ENCODE data around the gene ITPR1.

The ITPR1 gene

DNA sequence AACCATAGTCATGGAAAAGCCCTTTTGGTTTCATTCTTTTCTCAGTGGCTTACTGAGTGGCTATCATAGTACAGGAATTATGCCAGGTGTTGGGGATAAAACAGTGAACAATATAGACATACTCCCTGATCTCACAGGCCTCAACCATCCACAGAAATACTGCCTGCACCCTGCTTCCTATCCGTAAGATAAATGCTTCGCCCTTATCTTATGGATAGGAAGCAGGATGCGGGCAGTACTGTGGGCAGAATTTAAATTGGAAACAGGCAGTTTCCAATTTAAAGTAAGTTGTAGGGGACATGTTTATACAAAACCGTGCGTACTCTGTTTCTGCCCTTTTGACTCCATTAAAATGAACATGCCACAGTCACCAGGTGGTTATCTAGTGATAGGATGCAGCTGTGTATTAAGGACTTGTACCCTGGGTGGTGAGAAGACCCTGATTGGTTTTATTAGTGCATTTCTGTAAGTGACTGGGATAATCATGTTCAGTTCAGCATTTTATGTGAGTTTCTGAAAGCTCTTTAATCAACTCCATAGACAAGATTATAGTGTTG lies 344.3 kb downstream of the ITPR1 start:
- peaks cover 6% of the 10 kb centered on the region; the same call in 1 of the 2 replicates for H3K27me3 ChIP-seq
- no peak overlapping the region for H3K9ac ChIP-seq
- H3K9me3 ChIP-seq, result no peaks in the 10 kb centered on the region
- H3K27ac ChIP-seq, result no peak overlapping the region
- peaks cover 41% of the 10 kb centered on the region for H3K4me1 ChIP-seq
- TF ChIP-seq Cebpa-rat (IDR thresholded peaks at IDR 0.05), result no peak
- H3K36me3 ChIP-seq, result peaks cover 13% of the 10 kb centered on the region; the same call in 1 of the 2 replicates
- H4K20me1 ChIP-seq, result peaks cover 32% of the 10 kb centered on the region
- H3K4me3 ChIP-seq, result no peak overlapping the region
- H3K4me2 ChIP-seq, result no peak overlapping the region

DNA sequence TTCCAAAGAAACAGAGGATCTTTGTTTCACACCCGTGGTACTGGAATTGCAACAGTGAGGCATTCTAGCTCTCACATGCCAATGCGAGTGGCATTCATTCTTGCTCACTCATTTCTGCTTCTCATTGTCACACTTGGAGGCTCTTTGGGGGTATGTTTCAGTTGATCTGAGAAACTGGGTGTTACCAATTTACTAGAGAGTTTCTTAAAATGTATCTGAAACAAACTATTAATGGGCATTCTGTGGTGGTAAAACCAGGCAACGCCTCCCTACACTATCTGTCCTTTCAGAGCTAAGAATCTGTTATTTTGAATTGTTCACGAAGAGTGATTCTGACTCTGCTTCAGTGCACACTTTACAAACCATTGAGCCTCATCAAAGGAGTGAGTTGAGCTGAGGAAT lies 345.5 kb downstream of the ITPR1 start:
- no peak for TF ChIP-seq Cebpa-rat (IDR thresholded peaks at IDR 0.05)
- Histone ChIP-seq H3K4me1 (peaks cover 37% of the 10 kb centered on the region), H3K27me3 (peaks cover 6% of the 10 kb centered on the region; the same call in 1 of the 2 replicates), H3K4me2 (peak overlapping the region; percentile 36), H4K20me1 (peaks cover 22% of the 10 kb centered on the region), H3K4me3 (no peak overlapping the region), H3K36me3 (peaks cover 13% of the 10 kb centered on the region; the same call in 1 of the 2 replicates), H3K27ac (no peak overlapping the region), H3K9ac (no peak overlapping the region), H3K9me3 (no peaks in the 10 kb centered on the region)

DNA sequence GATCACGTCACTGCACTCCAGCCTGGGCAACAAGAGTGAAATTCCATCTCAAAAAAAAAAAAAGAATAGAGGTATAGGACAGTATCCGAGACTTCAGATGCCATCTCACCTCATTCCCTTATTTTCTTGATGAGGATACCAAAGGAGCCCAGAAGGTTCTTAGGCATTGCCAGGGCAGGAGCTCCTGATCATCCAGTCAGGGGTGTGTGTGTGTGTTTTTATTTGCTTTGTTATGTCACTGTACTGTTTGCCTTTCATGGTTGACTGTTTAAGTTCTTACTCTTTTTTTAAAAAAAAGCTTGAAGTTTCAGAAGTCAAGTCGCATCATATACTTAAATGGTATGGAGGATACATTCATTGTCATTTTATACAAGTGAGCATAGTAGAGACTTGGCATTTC lies 346.1 kb downstream of the ITPR1 start:
- no peak for TF ChIP-seq Cebpa-rat (IDR thresholded peaks at IDR 0.05)
- Histone ChIP-seq H3K27ac (no peak overlapping the region), H3K4me3 (no peak overlapping the region), H3K9me3 (no peaks in the 10 kb centered on the region), H3K9ac (no peak overlapping the region), H4K20me1 (peaks cover 16% of the 10 kb centered on the region), H3K4me2 (no peak overlapping the region), H3K36me3 (peaks cover 13% of the 10 kb centered on the region; the same call in 1 of the 2 replicates), H3K27me3 (peaks cover 6% of the 10 kb centered on the region; the same call in 1 of the 2 replicates), H3K4me1 (peaks cover 30% of the 10 kb centered on the region)

DNA sequence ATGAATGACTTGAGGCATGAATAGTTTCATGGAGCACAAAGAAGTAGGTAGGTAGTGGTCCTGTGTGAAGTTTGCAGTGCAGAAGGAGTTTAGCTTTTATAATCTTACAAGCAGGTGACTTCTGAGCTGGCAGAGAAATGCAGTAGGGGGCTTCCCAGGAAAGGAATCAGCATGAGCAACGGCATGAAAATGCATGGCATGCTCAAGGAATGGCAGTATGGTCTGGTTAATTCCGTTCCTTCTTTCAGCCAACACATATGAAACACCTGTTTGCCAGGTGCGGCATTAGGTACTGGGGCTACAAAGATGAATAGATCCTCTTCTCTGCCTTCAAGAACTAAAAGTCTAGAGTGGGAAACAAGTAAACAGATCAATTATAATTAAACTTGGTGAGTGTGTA lies 348.1 kb downstream of the ITPR1 start:
- H3K9me3 ChIP-seq, result no peaks in the 10 kb centered on the region
- peaks cover 13% of the 10 kb centered on the region; the same call in 1 of the 2 replicates for H3K36me3 ChIP-seq
- H3K4me1 ChIP-seq, result peaks cover 24% of the 10 kb centered on the region
- peaks cover 6% of the 10 kb centered on the region; the same call in 1 of the 2 replicates for H3K27me3 ChIP-seq
- H3K27ac ChIP-seq, result no peak overlapping the region
- no peak overlapping the region for H3K4me2 ChIP-seq
- TF ChIP-seq Cebpa-rat (IDR thresholded peaks at IDR 0.05), result no peak
- no peaks in the 10 kb centered on the region for H4K20me1 ChIP-seq
- no peak overlapping the region for H3K4me3 ChIP-seq
- no peak overlapping the region for H3K9ac ChIP-seq

DNA sequence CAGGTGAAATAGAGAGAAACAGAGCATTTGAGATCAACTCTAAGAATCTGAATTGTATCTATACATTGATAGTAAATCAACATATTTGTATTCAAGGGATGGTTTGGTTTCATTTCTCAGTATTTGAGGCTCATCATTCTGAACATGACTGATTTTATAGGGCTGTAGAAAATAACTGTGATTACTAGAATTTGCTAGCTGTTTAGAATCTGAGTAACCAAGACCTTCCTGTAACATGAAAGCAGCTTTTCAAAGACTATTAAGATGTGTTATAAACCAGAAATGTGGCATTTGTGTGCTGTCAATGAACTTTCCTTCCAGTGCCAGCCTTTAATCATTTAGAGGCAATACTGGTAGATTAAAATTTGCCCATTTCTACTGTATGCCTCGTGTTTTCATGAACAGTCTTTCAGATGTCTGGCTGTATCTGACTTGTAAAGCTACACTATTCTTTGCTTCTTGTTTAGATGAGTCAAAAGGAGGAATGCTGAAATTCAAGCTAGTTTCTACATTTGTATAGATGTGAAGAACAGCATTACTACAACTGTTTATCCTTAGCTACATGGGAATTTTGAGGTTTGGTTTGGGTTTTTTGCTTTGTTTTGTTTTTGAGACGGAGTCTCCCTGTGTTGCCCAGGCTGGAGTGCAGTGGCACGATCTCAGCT lies 348.8 kb downstream of the ITPR1 start:
- Histone ChIP-seq H3K4me3 (no peak overlapping the region), H3K27ac (no peak overlapping the region), H3K9me3 (no peaks in the 10 kb centered on the region), H3K4me2 (no peak overlapping the region), H4K20me1 (no peaks in the 10 kb centered on the region), H3K4me1 (peaks cover 29% of the 10 kb centered on the region), H3K27me3 (peaks cover 6% of the 10 kb centered on the region; the same call in 1 of the 2 replicates), H3K36me3 (peaks cover 11% of the 10 kb centered on the region; the same call in 1 of the 2 replicates), H3K9ac (no peak overlapping the region)
- no peak for TF ChIP-seq Cebpa-rat (IDR thresholded peaks at IDR 0.05)

DNA sequence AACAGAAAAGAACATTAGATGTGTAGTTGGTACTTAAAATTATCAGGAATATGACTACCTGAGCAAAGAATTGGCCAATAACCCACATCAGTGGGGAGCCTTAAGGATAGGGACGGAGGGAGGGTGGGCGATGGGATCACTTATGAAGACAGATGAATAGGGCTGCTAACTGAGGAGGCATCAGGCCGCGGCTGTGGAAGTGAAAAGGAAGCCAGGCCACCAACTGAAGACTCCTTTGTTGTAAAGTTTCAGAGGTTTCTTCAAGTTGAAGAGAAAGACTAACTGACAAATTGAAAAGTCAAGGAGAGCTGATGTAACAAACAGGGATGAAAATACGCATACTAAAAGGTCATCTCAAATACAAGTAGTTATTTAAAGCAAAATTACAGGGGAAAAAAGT lies 350.5 kb downstream of the ITPR1 start:
- Histone ChIP-seq H3K9ac (no peak overlapping the region), H3K4me3 (no peak overlapping the region), H3K27ac (no peak overlapping the region), H3K9me3 (no peaks in the 10 kb centered on the region), H4K20me1 (0 out of 2 replicates have a peak, but pooled peaks cover 9% of the 10 kb centered on the region), H3K27me3 (peaks cover 11% of the 10 kb centered on the region), H3K36me3 (peaks cover 4% of the 10 kb centered on the region; the same call in 1 of the 2 replicates), H3K4me1 (peaks cover 33% of the 10 kb centered on the region), H3K4me2 (no peak overlapping the region)
- no peak for TF ChIP-seq Cebpa-rat (IDR thresholded peaks at IDR 0.05)

DNA sequence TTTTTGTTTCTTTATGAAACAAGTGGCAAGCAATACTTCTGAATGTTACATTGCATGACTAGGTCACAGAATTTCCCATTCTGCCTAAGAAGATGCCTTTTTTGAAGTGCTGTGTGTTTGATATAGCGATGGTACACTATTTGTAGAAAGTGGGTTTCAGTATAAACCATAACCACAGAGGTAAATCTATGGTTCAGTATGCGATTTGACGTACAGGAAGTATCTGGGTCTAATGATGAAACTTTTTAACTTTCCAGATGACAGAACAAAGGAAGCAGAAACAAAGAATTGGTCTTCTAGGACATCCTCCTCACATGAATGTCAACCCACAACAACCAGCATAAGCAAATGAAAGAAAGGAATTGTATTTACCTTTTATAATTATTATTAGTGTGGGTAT lies 352.7 kb downstream of the ITPR1 start:
- Histone ChIP-seq H3K9ac (no peak overlapping the region), H3K4me1 (peaks cover 40% of the 10 kb centered on the region), H4K20me1 (0 out of 2 replicates have a peak, but pooled peaks cover 9% of the 10 kb centered on the region), H3K9me3 (no peaks in the 10 kb centered on the region), H3K27ac (no peak overlapping the region), H3K4me3 (no peak overlapping the region), H3K36me3 (no peaks in the 10 kb centered on the region), H3K4me2 (peak overlapping the region; percentile 36), H3K27me3 (peaks cover 9% of the 10 kb centered on the region)
- no peak for TF ChIP-seq Cebpa-rat (IDR thresholded peaks at IDR 0.05)

DNA sequence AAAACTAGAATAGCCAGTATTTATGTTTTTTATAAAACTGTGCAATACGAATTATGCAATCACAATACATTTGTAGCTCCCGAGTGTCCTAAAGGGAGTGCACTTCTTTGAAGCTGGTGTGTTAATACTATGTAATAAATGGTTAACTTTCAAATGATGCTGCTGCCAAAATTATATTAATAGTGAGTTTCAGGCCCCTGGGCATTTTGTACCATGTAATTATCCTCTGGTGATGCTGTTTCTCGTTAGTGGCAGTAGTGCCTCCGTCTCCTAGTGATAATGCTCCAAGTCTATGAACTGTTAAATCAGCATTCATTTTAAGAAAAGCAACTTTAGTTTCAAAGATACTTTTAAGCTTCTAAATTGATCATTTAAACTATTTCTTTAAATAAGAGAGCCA lies 353.4 kb downstream of the ITPR1 start:
- Histone ChIP-seq H3K4me3 (no peak overlapping the region), H3K4me1 (peaks cover 43% of the 10 kb centered on the region), H3K9ac (no peak overlapping the region), H3K36me3 (no peaks in the 10 kb centered on the region), H3K9me3 (no peaks in the 10 kb centered on the region), H3K4me2 (no peak overlapping the region), H4K20me1 (0 out of 2 replicates have a peak, but pooled peaks cover 9% of the 10 kb centered on the region), H3K27me3 (peaks cover 4% of the 10 kb centered on the region; the same call in 1 of the 2 replicates), H3K27ac (no peak overlapping the region)
- no peak for TF ChIP-seq Cebpa-rat (IDR thresholded peaks at IDR 0.05)

DNA sequence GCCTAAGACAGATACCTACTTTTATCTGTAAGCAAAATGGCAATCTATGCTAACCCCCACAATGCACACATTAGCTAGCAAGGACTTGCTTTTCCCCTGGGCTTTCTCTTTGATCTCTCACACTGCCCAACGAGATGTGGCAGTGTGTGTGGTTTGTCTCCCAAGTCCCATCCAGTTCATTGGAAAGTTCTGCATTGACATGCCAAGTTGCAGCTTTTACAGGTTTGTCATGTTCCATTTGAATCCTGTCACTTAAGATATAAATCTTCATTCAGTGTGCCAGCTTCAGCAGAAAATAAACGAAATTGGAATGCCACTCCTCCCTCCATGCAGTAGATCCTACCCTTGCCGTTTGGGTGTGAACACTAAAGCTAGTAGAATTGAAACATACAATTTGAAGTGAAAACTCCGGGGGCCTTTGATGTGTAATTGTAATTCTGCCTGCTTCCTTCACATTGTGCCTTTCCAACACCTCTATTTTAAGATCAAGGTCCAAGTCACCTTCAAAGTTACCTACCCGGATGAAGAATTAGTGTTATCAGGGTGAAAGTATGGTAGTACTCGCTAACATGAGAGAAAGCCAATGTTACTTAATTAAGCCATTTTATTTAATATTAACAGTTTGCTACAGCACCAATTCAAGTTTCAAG lies 355.2 kb downstream of the ITPR1 start:
- H3K27me3 ChIP-seq, result peaks cover 4% of the 10 kb centered on the region; the same call in 1 of the 2 replicates
- no peak overlapping the region for H3K9ac ChIP-seq
- peak overlapping the region; percentile 35; the same call in 1 of the 2 replicates for H3K4me2 ChIP-seq
- H3K4me3 ChIP-seq, result no peak overlapping the region
- 0 out of 2 replicates have a peak, but pooled peaks cover 9% of the 10 kb centered on the region for H4K20me1 ChIP-seq
- no peaks in the 10 kb centered on the region for H3K9me3 ChIP-seq
- no peak for TF ChIP-seq Cebpa-rat (IDR thresholded peaks at IDR 0.05)
- no peak overlapping the region for H3K27ac ChIP-seq
- peaks cover 43% of the 10 kb centered on the region for H3K4me1 ChIP-seq
- H3K36me3 ChIP-seq, result no peaks in the 10 kb centered on the region

DNA sequence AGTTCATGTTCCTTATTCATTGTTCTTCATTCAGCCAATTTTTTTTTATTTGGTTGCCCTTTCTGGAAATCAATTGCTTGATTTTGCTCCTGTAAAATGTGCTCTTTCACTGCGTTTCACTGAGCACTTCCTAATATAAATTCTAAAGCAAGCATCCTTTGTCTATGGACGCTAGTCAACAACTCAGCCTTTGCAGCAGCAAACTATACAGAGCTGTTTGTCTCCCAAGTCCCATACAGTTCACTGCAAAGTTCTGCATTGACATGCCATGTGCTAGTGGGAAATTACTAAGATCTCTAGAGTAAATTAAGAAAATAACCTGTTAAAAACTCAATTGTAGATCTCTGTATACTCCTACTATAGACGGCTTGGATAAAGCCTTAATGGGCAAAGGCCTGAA lies 356.0 kb downstream of the ITPR1 start:
- Histone ChIP-seq H3K4me1 (peaks cover 43% of the 10 kb centered on the region), H3K4me2 (no peak overlapping the region), H3K9me3 (no peaks in the 10 kb centered on the region), H3K4me3 (no peak overlapping the region), H3K36me3 (no peaks in the 10 kb centered on the region), H3K9ac (no peak overlapping the region), H4K20me1 (0 out of 2 replicates have a peak, but pooled peaks cover 9% of the 10 kb centered on the region), H3K27me3 (peaks cover 4% of the 10 kb centered on the region; the same call in 1 of the 2 replicates), H3K27ac (no peak overlapping the region)
- TF ChIP-seq Cebpa-rat (IDR thresholded peaks at IDR 0.05), result no peak
